KMS-11 (cell line): ENCODE results near the gene C11orf24.

Experiments
- H2AFZ ChIP-seq: fragments of 200-600 bp; sonication (generic); 2 replicates; pipeline ENCODE4 v1.6.1; 2016; ENCODE audit warnings: antibody characterized with exemption, mixed run types, low read depth
- H3K27ac ChIP-seq: fragments of 200-600 bp; sonication (generic); 2 replicates; pipeline ENCODE4 v1.6.1; 2016; ENCODE audit warnings: mild to moderate bottlenecking, mixed run types
- H3K27me3 ChIP-seq: fragments of 200-600 bp; sonication (generic); 2 replicates; pipeline ENCODE4 v1.6.1; 2017; ENCODE audit warnings: mild to moderate bottlenecking, low read depth, mixed run types, moderate library complexity; ENCODE audit not compliant: insufficient read depth
- H3K36me3 ChIP-seq: fragments of 200-600 bp; sonication (generic); 2 replicates; pipeline ENCODE4 v1.6.1; 2017; ENCODE audit warnings: mild to moderate bottlenecking, mixed run types; ENCODE audit not compliant: insufficient read depth
- H3K4me1 ChIP-seq: fragments of 200-600 bp; sonication (generic); 2 replicates; pipeline ENCODE4 v1.6.1; 2016; ENCODE audit warnings: mild to moderate bottlenecking, low read depth, mixed run types; ENCODE audit not compliant: poor library complexity, severe bottlenecking
- H3K4me2 ChIP-seq: fragments of 200-600 bp; sonication (generic); 2 replicates; pipeline ENCODE4 v1.7.0; 2016; ENCODE audit warnings: mild to moderate bottlenecking, mixed run types
- H3K4me3 ChIP-seq: fragments of 200-600 bp; sonication (generic); IDR thresholded peaks from 2 replicates; pipeline ENCODE4 v1.6.1; 2017; ENCODE audit warnings: low read depth, low read length, mixed read lengths; ENCODE audit not compliant: insufficient read depth
- H3K79me2 ChIP-seq: fragments of 200-600 bp; sonication (generic); 2 replicates; pipeline ENCODE4 v1.6.1; 2016; ENCODE audit warnings: low read depth, mixed run types; ENCODE audit not compliant: insufficient read depth
- H3K9ac ChIP-seq: fragments of 200-600 bp; sonication (generic); 2 replicates; pipeline ENCODE4 v1.6.1; 2016; ENCODE audit warnings: mild to moderate bottlenecking, mixed run types
- H4K20me1 ChIP-seq: fragments of 200-600 bp; sonication (generic); 2 replicates; pipeline ENCODE4 v1.6.1; 2016; ENCODE audit warnings: mild to moderate bottlenecking, mixed run types; ENCODE audit not compliant: insufficient read depth
- CTCF ChIP-seq: fragments of 200-600 bp; sonication (generic); conservative IDR thresholded peaks from 2 replicates; pipeline ENCODE4 v1.6.1; 2017; ENCODE audit warnings: low read depth, mild to moderate bottlenecking, antibody characterized with exemption, low read length, moderate library complexity, mixed read lengths

The C11orf24 gene

GRCh38 chr11:68211546-68211945 is 60.2 kb downstream of the C11orf24 start:
- no peak overlapping the region for H3K27ac ChIP-seq

More at GRCh38 chr11:68211546-68211945, 60.2 kb downstream of the C11orf24 start:
- H3K4me2 ChIP-seq, result peak overlapping the region; percentile 99; the same call in 1 of the 2 replicates
- no peaks in the 10 kb centered on the region for H3K27me3 ChIP-seq
- peaks cover 34% of the 10 kb centered on the region for H3K4me1 ChIP-seq
- no peak overlapping the region for H2AFZ ChIP-seq
- no peak overlapping the region for H3K9ac ChIP-seq
- no peak overlapping the region for H3K4me3 ChIP-seq
- H3K79me2 ChIP-seq, result peaks cover 52% of the 10 kb centered on the region
- H4K20me1 ChIP-seq, result peaks cover 17% of the 10 kb centered on the region
- no peaks in the 10 kb centered on the region for H3K36me3 ChIP-seq
- no peak for TF ChIP-seq CTCF
